Measurements from ENCODE around the gene CDH4.

Gene CDH4

GRCh38 chr20:61956396-61957342 lies 704.6 kb downstream of the CDH4 start:
- TF ChIP-seq, protein P1, sequence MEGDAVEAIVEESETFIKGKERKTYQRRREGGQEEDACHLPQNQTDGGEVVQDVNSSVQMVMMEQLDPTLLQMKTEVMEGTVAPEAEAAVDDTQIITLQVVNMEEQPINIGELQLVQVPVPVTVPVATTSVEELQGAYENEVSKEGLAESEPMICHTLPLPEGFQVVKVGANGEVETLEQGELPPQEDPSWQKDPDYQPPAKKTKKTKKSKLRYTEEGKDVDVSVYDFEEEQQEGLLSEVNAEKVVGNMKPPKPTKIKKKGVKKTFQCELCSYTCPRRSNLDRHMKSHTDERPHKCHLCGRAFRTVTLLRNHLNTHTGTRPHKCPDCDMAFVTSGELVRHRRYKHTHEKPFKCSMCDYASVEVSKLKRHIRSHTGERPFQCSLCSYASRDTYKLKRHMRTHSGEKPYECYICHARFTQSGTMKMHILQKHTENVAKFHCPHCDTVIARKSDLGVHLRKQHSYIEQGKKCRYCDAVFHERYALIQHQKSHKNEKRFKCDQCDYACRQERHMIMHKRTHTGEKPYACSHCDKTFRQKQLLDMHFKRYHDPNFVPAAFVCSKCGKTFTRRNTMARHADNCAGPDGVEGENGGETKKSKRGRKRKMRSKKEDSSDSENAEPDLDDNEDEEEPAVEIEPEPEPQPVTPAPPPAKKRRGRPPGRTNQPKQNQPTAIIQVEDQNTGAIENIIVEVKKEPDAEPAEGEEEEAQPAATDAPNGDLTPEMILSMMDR (IDR thresholded peaks at IDR 0.05; ENCODE audit: low read depth, low read length) = no peak
- peak in 1 of 2 donors; percentile 60 for DNase-seq (ENCODE audit: low read depth in 2 of 2)
- no peak overlapping the region for H3K4me3 ChIP-seq (replicated peaks in 1 of 2; ENCODE audit: low read depth in 2 of 2, low read length in 2 of 2)

DNA sequence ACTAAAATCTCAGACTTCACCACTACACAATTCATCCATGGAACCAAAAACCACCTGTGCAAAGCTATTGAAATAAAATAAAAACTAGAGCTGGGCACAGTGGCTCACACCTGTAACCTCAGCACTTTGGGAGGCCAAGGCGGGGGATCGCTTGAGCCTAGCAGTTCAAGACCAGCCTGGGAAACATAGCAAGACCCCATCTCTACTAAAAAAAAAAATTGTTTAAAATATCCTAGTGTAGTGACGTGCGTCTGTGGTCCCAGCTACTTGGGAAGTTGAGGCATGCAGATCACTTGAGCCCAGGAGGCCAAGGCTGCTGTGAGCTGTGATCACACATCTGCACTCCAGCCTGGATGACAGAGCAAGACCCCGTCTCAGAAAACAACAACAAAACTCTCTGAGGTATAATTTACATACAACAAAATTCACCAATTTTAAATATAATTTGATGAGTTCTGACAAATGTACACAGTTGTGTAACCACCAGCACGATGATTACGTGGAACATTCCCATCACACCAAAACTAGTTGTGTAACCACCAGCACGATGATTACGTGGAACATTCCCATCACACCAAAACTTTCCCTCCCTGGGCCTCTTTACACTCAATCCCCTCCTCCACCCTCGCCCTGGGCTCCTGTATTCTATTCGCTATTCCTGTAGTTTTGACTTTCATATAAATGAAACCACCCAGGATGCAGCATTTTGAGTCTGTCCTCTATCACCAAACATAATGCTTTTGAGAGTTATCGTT lies 706.1 kb downstream of the CDH4 start:
- TF ChIP-seq, protein P1 (IDR thresholded peaks at IDR 0.05; ENCODE audit: low read depth, low read length) = no peak
- no peak overlapping the region for H3K4me3 ChIP-seq (replicated peaks in 1 of 2; ENCODE audit: low read depth in 2 of 2, low read length in 2 of 2)
- DNase-seq (ENCODE audit: low read depth in 2 of 2) = no peak

GRCh38 chr20:61958773-61959700 lies 707.0 kb downstream of the CDH4 start:
- H3K4me3 ChIP-seq (replicated peaks in 1 of 2; ENCODE audit: low read depth in 2 of 2, low read length in 2 of 2) = no peak overlapping the region
- TF ChIP-seq, protein P1 (IDR thresholded peaks at IDR 0.05; ENCODE audit: low read depth, low read length) = no peak
- peak in 1 of 2 donors; percentile 22 for DNase-seq (ENCODE audit: low read depth in 2 of 2)

DNA sequence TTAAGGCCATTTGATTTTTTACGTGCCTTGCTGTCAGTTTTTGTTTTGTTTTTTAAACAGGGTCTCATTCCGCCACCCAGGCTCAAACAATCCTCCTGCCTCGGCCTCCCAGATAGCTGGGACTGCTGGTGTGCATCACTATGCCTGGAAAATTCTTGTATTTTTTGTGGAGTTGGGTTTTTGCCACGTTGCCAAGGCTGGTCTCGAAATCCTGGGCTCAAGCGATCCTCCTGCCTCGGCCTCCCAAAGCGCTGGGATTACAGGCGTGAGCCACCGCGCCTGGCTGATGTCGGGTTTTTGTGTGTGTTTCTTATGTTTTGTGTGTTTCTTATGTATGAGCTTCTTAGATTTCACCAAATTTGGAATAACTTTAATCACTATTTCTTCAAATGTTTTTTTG lies 708.8 kb downstream of the CDH4 start:
- TF ChIP-seq, protein P1 (IDR thresholded peaks at IDR 0.05; ENCODE audit: low read depth, low read length) = no peak
- H3K4me3 ChIP-seq (replicated peaks in 1 of 2; ENCODE audit: low read depth in 2 of 2, low read length in 2 of 2) = no peak overlapping the region
- no peak for DNase-seq (ENCODE audit: low read depth in 2 of 2)

- no peak for DNase-seq (ENCODE audit: low read depth in 2 of 2)
- H3K4me3 ChIP-seq (replicated peaks in 1 of 2; ENCODE audit: low read depth in 2 of 2, low read length in 2 of 2) = no peak overlapping the region
- TF ChIP-seq, protein P1 (IDR thresholded peaks at IDR 0.05; ENCODE audit: low read depth, low read length) = no peak
Observed at GRCh38 chr20:61963149-61963548, 711.1 kb downstream of the CDH4 start.
